Stimulated activated CD4-positive, alpha-beta T cell treated with anti-CD3 and anti-CD28 coated beads, Interleukin-12 subunit alpha, Interleukin-12 subunit beta, amount 100 ng/mL, for 4 hours (primary cell): ENCODE data around the gene DNAJC18.

Source experiments
- DNase-seq: peaks from one replicate; pipeline ENCODE4 v3.0.0-alpha.2; 2020

The DNAJC18 gene

DNA sequence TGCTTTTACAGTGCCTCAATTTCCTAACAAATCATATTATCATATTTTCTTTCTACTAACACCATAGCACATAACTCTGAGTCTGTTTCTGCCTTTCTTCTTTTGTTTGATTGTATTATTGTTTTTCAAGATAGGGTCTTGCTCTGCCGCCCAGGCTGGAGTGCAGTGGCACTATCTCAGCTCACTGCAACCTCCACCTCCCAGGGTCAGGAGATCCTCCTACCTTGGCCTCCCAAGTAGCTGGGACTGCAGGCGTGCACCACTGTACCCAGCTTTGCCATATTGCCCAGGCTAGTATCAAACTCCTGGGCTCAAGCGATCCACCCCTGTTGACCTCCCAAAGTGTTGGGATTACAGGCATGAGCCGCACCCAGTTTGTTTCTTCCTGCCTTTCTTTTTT is 78.9 kb downstream of the DNAJC18 start:
- no peak for DNase-seq
